RWPE2 (cell line): ENCODE data around the gene OR52N4.

ENCODE experiments used
- ATAC-seq: fragments of 200-7000 bp; cut with Tn5 transposase; 3 replicates; pipeline ENCODE4 v1.9.1; 2021; ENCODE audit warnings: low read depth
- DNase-seq: peaks from one replicate; pipeline ENCODE4 v3.0.0-alpha.2; 2020; ENCODE audit warnings: low spot score
- H3K27ac ChIP-seq: fragments of 450-650 bp; 2 replicates; pipeline ENCODE4 v1.5.1; 2017; ENCODE audit warnings: mild to moderate bottlenecking; ENCODE audit not compliant: poor library complexity, severe bottlenecking
- H3K27me3 ChIP-seq: fragments of 250-450 bp; sonication (Bioruptor Pico); 2 replicates; pipeline ENCODE4 v1.5.1; 2021; ENCODE audit warnings: mild to moderate bottlenecking, moderate library complexity; ENCODE audit not compliant: insufficient read depth, poor library complexity, severe bottlenecking
- H3K36me3 ChIP-seq: fragments of 250-450 bp; sonication (Bioruptor Pico); 2 replicates; pipeline ENCODE4 v1.5.1; 2020; ENCODE audit warnings: low read depth, mild to moderate bottlenecking, moderate library complexity
- H3K4me1 ChIP-seq: fragments of 250-450 bp; sonication (Bioruptor Pico); 2 replicates; pipeline ENCODE4 v1.5.1; 2021; ENCODE audit warnings: mild to moderate bottlenecking, moderate library complexity; ENCODE audit not compliant: insufficient read depth, poor library complexity, severe bottlenecking
- H3K4me3 ChIP-seq: fragments of 250-450 bp; sonication (Bioruptor Pico); 2 replicates; pipeline ENCODE4 v1.5.1; 2021; ENCODE audit warnings: mild to moderate bottlenecking, moderate library complexity; ENCODE audit not compliant: severe bottlenecking
- H3K9me3 ChIP-seq: fragments of 250-450 bp; sonication (Bioruptor Pico); 2 replicates; pipeline ENCODE4 v1.5.1; 2021; ENCODE audit warnings: mild to moderate bottlenecking, moderate library complexity; ENCODE audit not compliant: severe bottlenecking
- TF ChIP-seq, protein P1 (sequence below): fragments of 450-650 bp; IDR thresholded peaks from one replicate; pipeline ENCODE4 v1.5.1; 2017; ENCODE audit warnings: mild to moderate bottlenecking, moderate library complexity; ENCODE audit not compliant: poor library complexity, severe bottlenecking

The OR52N4 gene

DNA sequence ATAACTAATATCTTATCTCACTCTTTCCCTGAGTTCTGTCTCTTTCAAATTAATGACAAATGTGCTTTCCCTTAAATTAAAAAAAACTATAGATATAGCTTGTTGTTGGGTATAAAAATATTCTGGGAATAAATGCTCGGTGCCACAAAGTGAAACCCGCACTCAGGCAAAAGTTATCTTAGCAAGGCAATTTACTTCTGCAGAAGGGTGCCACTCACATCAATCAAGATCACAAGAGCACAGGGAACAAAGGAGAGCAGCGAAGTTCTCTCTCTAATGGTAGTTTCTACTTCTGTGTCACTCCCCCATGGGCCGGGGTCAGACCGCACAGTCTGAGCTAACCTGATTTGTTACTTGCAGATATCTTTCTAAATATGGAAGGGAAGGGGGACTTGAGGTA lies 49.9 kb downstream of the OR52N4 start:
- no peak overlapping the region for H3K4me3 ChIP-seq
- H3K9me3 ChIP-seq, result no peaks in the 10 kb centered on the region
- DNase-seq, result no peak
- no peak for ATAC-seq
- H3K4me1 ChIP-seq, result no peaks in the 10 kb centered on the region
- H3K36me3 ChIP-seq, result no peaks in the 10 kb centered on the region
- TF ChIP-seq, protein P1, sequence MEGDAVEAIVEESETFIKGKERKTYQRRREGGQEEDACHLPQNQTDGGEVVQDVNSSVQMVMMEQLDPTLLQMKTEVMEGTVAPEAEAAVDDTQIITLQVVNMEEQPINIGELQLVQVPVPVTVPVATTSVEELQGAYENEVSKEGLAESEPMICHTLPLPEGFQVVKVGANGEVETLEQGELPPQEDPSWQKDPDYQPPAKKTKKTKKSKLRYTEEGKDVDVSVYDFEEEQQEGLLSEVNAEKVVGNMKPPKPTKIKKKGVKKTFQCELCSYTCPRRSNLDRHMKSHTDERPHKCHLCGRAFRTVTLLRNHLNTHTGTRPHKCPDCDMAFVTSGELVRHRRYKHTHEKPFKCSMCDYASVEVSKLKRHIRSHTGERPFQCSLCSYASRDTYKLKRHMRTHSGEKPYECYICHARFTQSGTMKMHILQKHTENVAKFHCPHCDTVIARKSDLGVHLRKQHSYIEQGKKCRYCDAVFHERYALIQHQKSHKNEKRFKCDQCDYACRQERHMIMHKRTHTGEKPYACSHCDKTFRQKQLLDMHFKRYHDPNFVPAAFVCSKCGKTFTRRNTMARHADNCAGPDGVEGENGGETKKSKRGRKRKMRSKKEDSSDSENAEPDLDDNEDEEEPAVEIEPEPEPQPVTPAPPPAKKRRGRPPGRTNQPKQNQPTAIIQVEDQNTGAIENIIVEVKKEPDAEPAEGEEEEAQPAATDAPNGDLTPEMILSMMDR, result no peak
- H3K27ac ChIP-seq, result no peak overlapping the region
- H3K27me3 ChIP-seq, result peaks cover 4% of the 10 kb centered on the region
